Right lobe of liver (tissue), 6 donors: ENCODE data around the gene RAB12. TPM values are rescaled to one million over a fixed set of nuclear protein-coding genes. Genes with fewer than 3 reads are reported as not detected.
A peak's percentile ranks its signal among the peaks of the same experiment; 100 is the strongest.
"Not testable (repeated sequence)": the region's sequence is repeated elsewhere in the genome, so short reads cannot be mapped to it uniquely, and the experiment has no call there.

Experiments
- ATAC-seq, 4 donors: fragments of 200-7000 bp; cut with Tn5 transposase; one replicate each; pipeline ENCODE4 v1.9.1; 2020; ENCODE audit warnings: mild to moderate bottlenecking in 4 of 4, moderate library complexity in 4 of 4
- DNase-seq, 3 donors: peaks; one replicate each; pipeline ENCODE4 v3.0.0-alpha.2; 2020
- H3K27ac ChIP-seq, 3 donors: fragments of 200-600 bp; one replicate each; pipeline ENCODE4 v1.8.0; 2022
- H3K27me3 ChIP-seq, 2 donors: fragments of 200-600 bp; one replicate each; pipeline ENCODE4 v1.8.0; 2022
- H3K36me3 ChIP-seq, 4 donors: fragments of 200-600 bp; sonication (generic) in 1 of 4; one replicate each; pipeline versions ENCODE4 v1.5.1 to v1.8.0; 2017 to 2022; ENCODE audit warnings: control low read depth in 1 of 4
- H3K4me1 ChIP-seq, 4 donors: fragments of 200-600 bp; sonication (generic) in 1 of 4; one replicate each; pipeline versions ENCODE4 v1.5.1 to v1.8.0; 2017 to 2022; ENCODE audit warnings: control low read depth in 1 of 4
- H3K4me3 ChIP-seq, 3 donors: fragments of 200-600 bp; one replicate each; pipeline ENCODE4 v1.8.0; 2022
- H3K9me3 ChIP-seq, 4 donors: fragments of 200-600 bp; sonication (generic) in 1 of 4; one replicate each; pipeline versions ENCODE4 v1.5.1 to v1.8.0; 2017 to 2022; ENCODE audit warnings: control low read depth in 1 of 4
- CTCF ChIP-seq, 4 donors: fragments of 200-600 bp in 3 of 4; fragments of 450-650 bp in 1 of 4; IDR thresholded peaks; one replicate each; pipeline versions ENCODE4 v1.5.1 to v1.8.0; 2016 to 2022; ENCODE audit warnings: antibody characterized with exemption in 4 of 4, mild to moderate bottlenecking in 2 of 4
- POLR2A ChIP-seq: fragments of 450-650 bp; IDR thresholded peaks from one replicate; pipeline ENCODE4 v1.6.1; 2017; ENCODE audit warnings: antibody characterized with exemption, mild to moderate bottlenecking
- WGBS: methylation state at CpG from one replicate; pipeline ENCODE4 v1.1.6; 2018; ENCODE audit warnings: low coverage, low lambda C conversion rate; ENCODE audit not compliant: insufficient coverage; ENCODE audit errors: missing lambda C conversion rate; 5-methylcytosine and 5-hydroxymethylcytosine counted together
- intact Hi-C, 2 donors: fragments of 100-400 bp; cut with DNase I; formaldehyde crosslinking; loops; one replicate each; pipeline versions ENCODE4 v1.11.2 to v1.14.1; 2022
- total RNA-seq, 6 experiments: library from RNA; depleted of rRNA in 2 of 6; stranded (reverse); fragments of >200 nt in 2 of 6; fragmentation: NEBNext Ultra II Directional in 3 of 6; extraction: Animal tissue kit (Norgen Biotek cat#: 25700) in 3 of 6; gene quantifications; one replicate each; pipeline versions ENCODE4 v1.1.0 to v1.2.4, GENCODE V29; 2016 to 2023
- donor health status: DM: no; HTN: yes; CAD: no.
- donor health status: DM: no; HTN: no; CAD: no.
- donor health status: DM: no; HTN: no; CAD: no.
- donor health status: DM: no; HTN: yes; CAD: no.
- donor health status: DM: no; HTN: yes; CAD: no.

Gene RAB12
- total RNA-seq, 6 experiments from 2014 or later: 16.5 to 26.5 (median 22.6) TPM

- TF ChIP-seq CTCF (IDR thresholded peaks at IDR 0.05) (no peak), POLR2A (no peak)
- 51% methylated on average over 3 of the region's 3 CpGs for WGBS
- ATAC-seq: no peak
Observed at GRCh38 chr18:8643326-8643878, 34.2 kb downstream of the RAB12 start.

GRCh38 chr18:8647359-8647758, 38.1 kb downstream of the RAB12 start:
- H3K4me3 ChIP-seq, ATAC-seq, intact Hi-C loops, H3K27ac ChIP-seq, H3K9me3 ChIP-seq, DNase-seq, H3K4me1 ChIP-seq, H3K36me3 ChIP-seq, H3K27me3 ChIP-seq: not testable (repeated sequence)
- 64% methylated on average over 2 of the region's 3 CpGs for WGBS

More at GRCh38 chr18:8643326-8643878, 34.2 kb downstream of the RAB12 start:
- DNase-seq: no peak
- no peak overlapping the region for H3K4me3 ChIP-seq
- H3K4me1 ChIP-seq: no peaks in the 10 kb centered on the region
- H3K9me3 ChIP-seq: no peaks in the 10 kb centered on the region
- H3K27ac ChIP-seq: no peak overlapping the region
- no peaks in the 10 kb centered on the region for H3K27me3 ChIP-seq
- intact Hi-C loops: no loop called here
- peaks cover 0 to 9% (median 0%) of the 10 kb centered on the region in 4 donors for H3K36me3 ChIP-seq

- WGBS: 72% methylated on average over 6 of the region's 7 CpGs
Observed at GRCh38 chr18:8651478-8652261, 42.4 kb downstream of the RAB12 start.

GRCh38 chr18:8654503-8655451, 45.5 kb downstream of the RAB12 start:
- Histone ChIP-seq H3K4me1 (no peaks in the 10 kb centered on the region), H3K27ac (no peak overlapping the region), H3K36me3 (no peaks in the 10 kb centered on the region), H3K9me3 (no peaks in the 10 kb centered on the region), H3K4me3 (no peak overlapping the region), H3K27me3 (no peaks in the 10 kb centered on the region)
- TF ChIP-seq CTCF (IDR thresholded peaks at IDR 0.05) (peak; percentile 72 to 79 (median 76)), POLR2A (no peak)
- intact Hi-C loops: no loop called here
- peak; percentile 53 to 78 (median 71) for ATAC-seq
- 23% methylated on average over 7 of the region's 7 CpGs for WGBS
- DNase-seq: no peak

More at GRCh38 chr18:8651478-8652261, 42.4 kb downstream of the RAB12 start:
- H3K36me3 ChIP-seq, H3K27me3 ChIP-seq, H3K9me3 ChIP-seq, ATAC-seq, DNase-seq, H3K4me1 ChIP-seq, H3K4me3 ChIP-seq, intact Hi-C loops, H3K27ac ChIP-seq: not testable (repeated sequence)

- Histone ChIP-seq H3K4me3 (no peak overlapping the region), H3K27me3 (no peaks in the 10 kb centered on the region), H3K27ac (no peak overlapping the region), H3K36me3 (no peaks in the 10 kb centered on the region), H3K4me1 (no peaks in the 10 kb centered on the region), H3K9me3 (no peaks in the 10 kb centered on the region)
- intact Hi-C loops: no loop called here
- TF ChIP-seq CTCF (IDR thresholded peaks at IDR 0.05): no peak
- no peak for TF ChIP-seq POLR2A
- DNase-seq (no peak), ATAC-seq (no peak)
- WGBS: 92% methylated on average over 2 of the region's 6 CpGs
Observed at GRCh38 chr18:8656232-8656631, 47.0 kb downstream of the RAB12 start.
